ENCODE measurements around the gene FEM1C. TPM values are rescaled to one million over a fixed set of nuclear protein-coding genes. Genes with fewer than 3 reads are reported as not detected.

Gene FEM1C
- total RNA-seq, 2 experiments from 2014 or later = 13.9 to 15.5 TPM

DNA sequence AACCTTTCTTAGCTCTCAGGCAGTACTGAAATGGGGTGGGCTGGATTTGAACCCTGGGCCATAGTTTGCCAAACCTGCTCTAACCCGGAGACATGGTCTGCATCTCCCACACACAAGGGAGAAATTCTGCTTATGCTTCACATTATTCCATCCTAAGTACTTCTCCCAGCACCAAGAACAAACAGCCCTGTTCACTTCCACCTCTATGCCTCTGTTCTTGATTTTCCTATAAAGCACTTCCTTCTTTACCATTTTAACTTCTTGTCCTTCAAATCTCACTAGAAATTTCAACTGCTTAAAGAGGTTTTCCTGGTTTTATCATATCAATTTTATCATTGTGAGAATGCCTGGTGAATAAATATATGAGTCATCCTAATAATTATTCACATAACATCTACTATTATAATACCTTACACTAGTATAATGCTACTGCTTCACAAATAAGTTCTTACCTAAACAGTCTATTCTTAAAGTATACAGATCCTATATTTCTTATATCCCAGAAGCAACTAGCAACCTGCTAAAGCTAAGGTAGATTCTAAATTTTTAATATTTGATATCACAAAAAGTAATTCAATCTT is 12.7 kb downstream of the FEM1C start:
- CTCF ChIA-PET = no interaction called here
- no peaks in the 10 kb centered on the region for H3K27me3 Mint-ChIP-seq
- H3K4me3 Mint-ChIP-seq = no peak overlapping the region
- no peak for DNase-seq
- no peaks in the 10 kb centered on the region for H3K9me3 Mint-ChIP-seq
- peaks cover 55% of the 10 kb centered on the region for H3K4me1 Mint-ChIP-seq
- peaks cover 62% of the 10 kb centered on the region for H3K36me3 Mint-ChIP-seq (ENCODE audit: low read depth)
- POLR2A ChIA-PET = no interaction called here
- H3K27ac Mint-ChIP-seq = no peak overlapping the region

DNA sequence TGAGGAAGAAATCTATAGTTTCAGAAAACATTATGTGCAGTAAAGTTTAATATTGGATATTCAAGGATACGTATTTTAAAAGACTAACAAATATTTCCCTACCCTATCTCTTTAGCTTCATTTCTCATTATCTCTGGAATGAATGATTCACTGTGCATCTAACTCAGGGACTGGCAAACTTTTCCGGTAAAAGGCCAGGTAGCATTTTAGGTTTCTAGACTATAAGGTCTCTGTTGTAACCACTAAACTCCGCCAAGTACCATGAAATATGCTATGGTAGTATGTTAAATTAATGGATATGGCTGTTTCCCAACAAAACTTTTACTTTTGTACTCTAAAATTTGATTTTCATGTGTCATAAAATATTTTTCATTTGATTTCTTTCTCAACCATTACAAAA is 13.2 kb downstream of the FEM1C start:
- Mint-ChIP-seq H3K4me1 (peaks cover 53% of the 10 kb centered on the region), H3K27ac (no peak overlapping the region), H3K27me3 (no peaks in the 10 kb centered on the region), H3K9me3 (no peaks in the 10 kb centered on the region), H3K36me3 (ENCODE audit: low read depth) (peaks cover 59% of the 10 kb centered on the region), H3K4me3 (no peak overlapping the region)
- ChIA-PET POLR2A (no interaction called here), CTCF (no interaction called here)
- no peak for DNase-seq

DNA sequence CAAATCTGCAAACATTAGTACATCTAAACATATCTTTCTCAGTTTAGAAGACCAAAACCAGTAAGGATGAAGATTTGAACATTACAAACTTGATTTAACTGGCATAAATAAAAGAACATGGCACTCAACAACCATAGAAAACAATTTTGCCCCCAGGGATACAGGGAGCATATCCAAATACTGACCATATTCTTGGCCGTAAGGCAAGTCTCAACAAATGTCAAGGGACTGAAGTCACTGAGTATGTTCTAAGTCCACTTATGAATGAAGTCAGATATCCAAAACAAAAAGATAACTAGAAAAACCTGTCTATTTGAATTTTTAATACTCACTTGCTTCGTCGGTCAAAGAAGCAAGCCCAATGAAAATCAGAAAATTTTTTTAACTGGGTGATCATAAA is 14.1 kb downstream of the FEM1C start:
- no peak overlapping the region for H3K27ac Mint-ChIP-seq
- H3K36me3 Mint-ChIP-seq (ENCODE audit: low read depth) = peaks cover 52% of the 10 kb centered on the region
- no peaks in the 10 kb centered on the region for H3K27me3 Mint-ChIP-seq
- no peak overlapping the region for H3K4me3 Mint-ChIP-seq
- peaks cover 46% of the 10 kb centered on the region for H3K4me1 Mint-ChIP-seq
- DNase-seq = no peak
- ChIA-PET CTCF (no interaction called here), POLR2A (no interaction called here)
- H3K9me3 Mint-ChIP-seq = no peaks in the 10 kb centered on the region

DNA sequence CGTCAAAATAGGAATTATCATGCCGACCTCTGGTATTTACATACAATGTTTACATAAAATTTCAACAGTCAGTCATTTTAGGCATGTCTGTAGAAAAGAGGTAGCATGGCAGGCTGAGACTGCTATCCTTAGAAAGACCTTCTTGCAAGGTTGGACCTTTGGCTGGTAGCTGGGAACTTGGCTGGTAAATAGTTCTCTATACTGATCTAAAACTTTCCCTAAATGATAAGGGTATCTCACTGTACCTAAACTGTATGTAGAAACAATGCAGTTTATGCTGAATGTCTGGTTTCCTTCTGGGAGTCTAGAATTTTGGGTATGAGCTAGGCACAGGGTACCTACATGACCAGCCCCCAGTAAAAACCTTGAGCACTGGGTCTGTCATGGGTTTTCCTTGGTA is 18.0 kb downstream of the FEM1C start:
- no peak for DNase-seq
- no peak overlapping the region for H3K4me3 Mint-ChIP-seq
- no peak overlapping the region for H3K27ac Mint-ChIP-seq
- peaks cover 56% of the 10 kb centered on the region for H3K36me3 Mint-ChIP-seq (ENCODE audit: low read depth)
- H3K9me3 Mint-ChIP-seq = no peaks in the 10 kb centered on the region
- H3K27me3 Mint-ChIP-seq = no peaks in the 10 kb centered on the region
- peaks cover 43% of the 10 kb centered on the region for H3K4me1 Mint-ChIP-seq
- ChIA-PET POLR2A (interaction anchor here (1.2 kb wide), 1 partner anchor 17 kb away, joined by 4 read pairs; no protein-coding TSS in a partner anchor), CTCF (interaction anchor here (1.0 to 1.5 kb wide), 3 partner anchors 12 to 24 kb away, joined by 3 read pairs; no protein-coding TSS in a partner anchor)

DNA sequence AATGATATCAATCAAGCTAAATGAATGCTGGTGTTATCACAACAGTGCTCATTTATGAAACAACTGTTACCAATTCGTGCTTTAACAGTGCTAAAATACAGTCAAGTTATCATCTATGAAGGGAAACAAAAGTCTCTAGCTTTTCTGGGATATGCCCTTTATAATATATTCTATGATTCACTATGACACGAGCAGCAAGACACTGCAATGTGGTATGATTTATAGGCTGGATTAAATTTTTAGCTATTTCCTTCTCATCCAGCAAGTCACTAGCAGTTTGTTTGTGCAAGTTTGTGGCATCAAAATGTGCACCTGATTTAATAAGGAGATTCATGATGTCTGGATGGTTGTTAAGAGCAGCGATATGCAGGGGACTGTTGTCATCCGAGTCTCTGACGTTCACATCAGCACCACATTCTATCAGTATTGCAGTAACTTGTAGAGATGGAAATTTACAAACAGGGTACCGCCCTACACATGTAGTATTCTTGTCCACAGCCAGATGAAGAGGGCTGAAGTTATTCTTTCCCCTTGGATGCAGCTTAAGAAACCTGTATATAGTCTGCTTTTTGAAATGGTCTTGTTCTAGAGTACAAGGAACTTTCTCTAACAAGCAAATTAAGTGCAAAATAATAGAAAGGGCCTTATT is 20.3 kb downstream of the FEM1C start:
- Mint-ChIP-seq H3K36me3 (ENCODE audit: low read depth) (peaks cover 58% of the 10 kb centered on the region), H3K27ac (no peak overlapping the region), H3K4me1 (peaks cover 33% of the 10 kb centered on the region), H3K27me3 (no peaks in the 10 kb centered on the region), H3K4me3 (no peak overlapping the region), H3K9me3 (no peaks in the 10 kb centered on the region)
- no peak for DNase-seq
- CTCF ChIA-PET = interaction anchor here (1.5 kb wide), 1 partner anchor 18 kb away, joined by 3 read pairs; no protein-coding TSS in a partner anchor
- POLR2A ChIA-PET = no interaction called here

DNA sequence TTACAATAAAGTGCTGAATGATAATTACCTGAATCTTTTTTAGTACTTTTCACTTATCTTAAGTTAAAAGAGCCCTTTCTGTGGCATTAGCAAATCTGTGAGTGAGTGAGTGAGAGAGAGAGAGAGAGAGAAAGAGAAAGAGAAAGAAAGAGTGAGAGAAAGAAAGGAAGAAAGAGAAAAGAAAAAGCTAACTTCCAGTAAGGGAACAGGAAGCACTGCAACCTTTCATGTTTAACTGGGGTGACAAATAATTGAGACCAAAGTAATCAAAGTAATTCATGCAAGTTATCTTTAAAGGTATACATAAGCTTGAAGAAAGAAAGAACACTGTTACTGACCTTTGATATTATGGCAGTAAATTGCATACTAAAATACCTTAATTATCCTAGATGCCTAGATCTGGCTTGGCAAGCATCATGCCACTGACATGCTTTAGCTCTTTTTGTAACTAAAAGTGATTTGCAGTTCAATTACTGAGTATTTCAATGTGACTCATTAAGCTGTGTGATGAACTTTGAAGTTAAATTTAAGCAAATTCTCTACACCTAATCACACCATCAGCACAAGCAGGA is 21.7 kb downstream of the FEM1C start:
- ChIA-PET CTCF (interaction anchor here (1.2 to 1.5 kb wide), 4 partner anchors 11 to 21 kb away, joined by 3 to 4 read pairs (median 3); no protein-coding TSS in a partner anchor), POLR2A (no interaction called here)
- Mint-ChIP-seq H3K9me3 (no peaks in the 10 kb centered on the region), H3K4me1 (peaks cover 26% of the 10 kb centered on the region), H3K27ac (peak overlapping the region; percentile 78), H3K36me3 (ENCODE audit: low read depth) (peaks cover 49% of the 10 kb centered on the region), H3K4me3 (no peak overlapping the region), H3K27me3 (no peaks in the 10 kb centered on the region)
- DNase-seq = no peak

DNA sequence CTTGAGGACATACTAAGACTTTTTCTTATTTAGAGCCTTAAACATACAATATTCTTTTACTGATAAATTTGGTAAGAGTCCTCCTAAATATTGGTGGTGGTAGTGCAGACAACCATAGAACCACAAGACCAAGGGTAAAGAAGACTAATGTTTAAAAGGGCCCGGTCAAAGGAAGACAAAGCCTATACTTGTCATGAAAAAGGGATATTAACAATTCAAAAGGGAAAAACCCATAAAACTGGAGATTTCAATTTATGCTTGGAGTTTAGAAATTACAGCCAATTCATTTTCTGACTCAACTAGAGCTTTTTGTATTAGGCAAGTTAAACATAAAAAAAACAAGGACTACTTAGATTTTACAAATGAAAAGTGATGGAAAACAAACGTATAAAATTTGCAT is 24.4 kb downstream of the FEM1C start:
- Mint-ChIP-seq H3K36me3 (ENCODE audit: low read depth) (peaks cover 40% of the 10 kb centered on the region), H3K27me3 (no peaks in the 10 kb centered on the region), H3K27ac (no peak overlapping the region), H3K4me3 (no peak overlapping the region), H3K9me3 (no peaks in the 10 kb centered on the region), H3K4me1 (peaks cover 22% of the 10 kb centered on the region)
- DNase-seq = no peak
- CTCF ChIA-PET = interaction anchor here (1.0 to 1.1 kb wide), 2 partner anchors 21 to 23 kb away, joined by 3 read pairs; no protein-coding TSS in a partner anchor
- POLR2A ChIA-PET = no interaction called here

DNA sequence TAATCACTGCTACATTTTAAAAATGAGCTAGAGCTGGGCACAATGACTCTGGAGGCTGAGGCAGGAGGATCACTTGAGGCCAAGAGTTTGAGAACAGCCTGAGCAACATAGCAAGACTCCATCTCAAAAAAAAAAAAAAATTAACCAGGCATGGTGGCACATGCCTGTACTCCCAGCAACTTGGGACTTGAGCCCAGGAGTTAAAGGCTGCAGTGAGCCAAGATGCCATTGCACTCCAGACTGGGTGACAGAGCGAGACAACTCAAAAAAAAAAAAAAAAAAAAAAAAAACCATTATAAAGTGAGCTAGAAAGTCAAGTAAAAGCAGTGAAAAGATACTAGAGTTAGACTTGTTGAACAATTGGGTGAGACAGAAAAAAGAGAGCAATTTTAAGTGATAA is 28.2 kb downstream of the FEM1C start:
- peaks cover 4% of the 10 kb centered on the region for H3K27me3 Mint-ChIP-seq
- CTCF ChIA-PET = interaction anchor here (0.7 to 1.4 kb wide), 4 partner anchors 28 to 288 kb away, joined by 3 to 5 read pairs (median 4); partner anchors contain the start of gene FEM1C

DNA sequence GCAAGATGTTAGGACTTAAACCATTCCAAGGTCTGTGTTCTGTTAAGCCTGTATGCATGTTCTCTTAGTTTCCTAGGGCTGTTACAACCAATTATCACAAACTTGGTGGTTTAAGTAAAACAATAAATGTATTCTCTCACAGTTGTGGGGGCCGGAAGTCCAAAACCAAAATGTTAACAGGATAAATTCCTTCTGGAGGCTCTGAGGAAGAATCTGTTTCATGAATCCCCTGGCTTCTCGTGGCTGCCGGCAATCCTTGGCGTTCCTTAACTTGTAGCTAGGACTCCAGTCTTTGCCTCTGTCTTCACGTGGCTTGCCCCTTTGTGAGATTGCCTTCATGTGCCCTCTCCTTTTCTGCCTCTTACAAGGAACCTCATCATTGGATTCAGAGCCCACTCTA is 30.4 kb downstream of the FEM1C start:
- no peak overlapping the region for H3K4me3 Mint-ChIP-seq
- POLR2A ChIA-PET = no interaction called here
- peaks cover 4% of the 10 kb centered on the region for H3K36me3 Mint-ChIP-seq (ENCODE audit: low read depth)
- no peak for DNase-seq
- H3K27me3 Mint-ChIP-seq = peaks cover 4% of the 10 kb centered on the region
- no peak overlapping the region for H3K27ac Mint-ChIP-seq
- no peaks in the 10 kb centered on the region for H3K4me1 Mint-ChIP-seq
- H3K9me3 Mint-ChIP-seq = peaks cover 3% of the 10 kb centered on the region
- CTCF ChIA-PET = no interaction called here

More for the DNA sequence above, 28.2 kb downstream of the FEM1C start:
- POLR2A ChIA-PET = no interaction called here
- H3K9me3 Mint-ChIP-seq = peaks cover 3% of the 10 kb centered on the region
- no peak for DNase-seq
- H3K27ac Mint-ChIP-seq = no peak overlapping the region
- peaks cover 14% of the 10 kb centered on the region for H3K36me3 Mint-ChIP-seq (ENCODE audit: low read depth)
- no peak overlapping the region for H3K4me3 Mint-ChIP-seq
- peaks cover 1% of the 10 kb centered on the region for H3K4me1 Mint-ChIP-seq

DNA sequence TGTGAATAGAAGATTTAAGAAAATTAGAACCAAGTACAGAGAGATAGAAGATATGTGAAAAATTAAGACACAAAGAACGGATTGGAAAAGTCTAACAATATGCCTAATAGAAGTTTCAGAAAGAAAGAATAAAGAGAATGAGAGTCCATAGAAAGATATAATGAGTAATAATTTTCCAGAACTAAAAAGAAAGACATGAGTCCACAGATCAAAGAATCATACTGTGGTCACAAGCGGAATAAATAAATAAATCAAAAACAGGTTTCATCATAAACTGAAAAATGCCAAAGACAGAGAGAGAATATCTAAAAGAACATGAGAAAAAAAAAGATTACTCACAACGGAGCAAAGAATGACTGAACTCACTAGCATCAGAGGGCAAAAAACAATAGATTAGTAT is 32.9 kb downstream of the FEM1C start:
- H3K9me3 Mint-ChIP-seq = peaks cover 3% of the 10 kb centered on the region
- H3K4me3 Mint-ChIP-seq = no peak overlapping the region
- H3K36me3 Mint-ChIP-seq (ENCODE audit: low read depth) = no peaks in the 10 kb centered on the region
- POLR2A ChIA-PET = no interaction called here
- CTCF ChIA-PET = interaction anchor here (0.7 kb wide), 1 partner anchor 15 kb away, joined by 3 read pairs; no protein-coding TSS in a partner anchor
- no peak overlapping the region for H3K27ac Mint-ChIP-seq
- DNase-seq = no peak
- H3K27me3 Mint-ChIP-seq = peaks cover 4% of the 10 kb centered on the region
- H3K4me1 Mint-ChIP-seq = no peaks in the 10 kb centered on the region

DNA sequence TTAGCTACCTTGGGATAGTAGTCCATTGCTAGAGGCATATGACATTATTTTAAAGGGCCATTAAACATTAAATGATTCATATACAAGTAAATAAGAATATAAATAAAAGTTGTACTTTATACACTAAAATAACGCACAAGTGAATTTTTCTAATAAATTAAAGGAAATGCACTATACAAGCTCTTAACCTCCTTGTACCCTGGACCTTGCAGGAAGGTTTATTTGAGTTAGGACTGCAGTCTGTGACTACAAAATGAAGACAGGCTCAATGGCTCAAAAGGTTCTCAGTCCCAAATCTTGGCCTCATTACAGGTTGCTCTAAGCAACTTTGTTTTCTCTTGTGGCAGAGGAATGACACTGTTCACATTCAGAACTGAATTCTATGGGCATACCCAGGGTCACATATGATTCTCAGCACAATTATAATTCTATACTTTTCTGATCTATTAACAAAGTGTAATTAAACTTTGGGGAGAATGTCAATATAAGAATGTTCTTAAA is 34.4 kb downstream of the FEM1C start:
- ChIA-PET POLR2A (no interaction called here), CTCF (no interaction called here)
- Mint-ChIP-seq H3K27ac (no peak overlapping the region), H3K4me1 (no peaks in the 10 kb centered on the region), H3K9me3 (peaks cover 3% of the 10 kb centered on the region), H3K27me3 (peaks cover 7% of the 10 kb centered on the region), H3K36me3 (ENCODE audit: low read depth) (no peaks in the 10 kb centered on the region), H3K4me3 (no peak overlapping the region)
- DNase-seq = no peak

DNA sequence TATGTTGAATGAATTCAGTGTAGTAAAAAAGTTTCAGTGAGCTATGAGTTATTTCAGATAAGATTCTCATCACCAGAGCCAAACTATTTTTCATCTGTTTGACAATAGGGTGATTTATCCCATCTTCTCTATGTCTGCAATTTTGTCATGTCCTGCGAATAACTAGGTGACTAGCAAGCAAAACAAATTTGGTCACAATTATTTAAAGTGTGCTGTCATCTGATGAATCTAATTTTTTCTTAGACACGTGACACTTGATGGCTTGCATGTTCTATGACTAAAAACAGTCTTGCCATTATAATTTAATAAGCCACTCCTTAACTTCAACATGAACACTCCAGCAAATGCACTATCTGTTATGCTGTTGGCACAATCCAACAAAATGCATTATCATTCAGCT is 35.0 kb downstream of the FEM1C start:
- H3K36me3 Mint-ChIP-seq (ENCODE audit: low read depth) = no peaks in the 10 kb centered on the region

DNA sequence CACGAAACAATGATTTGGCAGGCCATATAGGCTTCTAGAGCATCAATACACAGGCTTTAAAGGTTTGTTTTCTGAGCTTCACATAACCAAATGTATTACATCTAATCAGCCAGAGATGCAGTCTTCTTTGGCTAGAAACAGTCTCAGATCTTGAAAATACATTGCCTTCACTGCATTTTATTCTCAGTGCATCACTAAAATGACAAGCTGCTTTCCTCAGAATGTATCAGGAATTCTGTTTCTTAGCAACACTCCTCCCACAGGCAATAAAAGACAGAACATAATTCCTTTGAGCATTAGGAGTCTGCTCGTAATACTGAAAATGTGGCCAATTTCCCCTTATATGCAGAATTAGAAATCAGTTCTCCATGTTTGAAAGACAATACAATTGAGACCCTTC is 36.9 kb downstream of the FEM1C start:
- ChIA-PET POLR2A (no interaction called here), CTCF (interaction anchor here (0.8 to 1.3 kb wide), 2 partner anchors 15 to 22 kb away, joined by 3 read pairs; no protein-coding TSS in a partner anchor)
- H3K27ac Mint-ChIP-seq = no peak overlapping the region
- peaks cover 3% of the 10 kb centered on the region for H3K9me3 Mint-ChIP-seq
- no peaks in the 10 kb centered on the region for H3K4me1 Mint-ChIP-seq
- H3K4me3 Mint-ChIP-seq = no peak overlapping the region
- no peak for DNase-seq
- H3K36me3 Mint-ChIP-seq (ENCODE audit: low read depth) = no peaks in the 10 kb centered on the region
- H3K27me3 Mint-ChIP-seq = peaks cover 7% of the 10 kb centered on the region

More for the DNA sequence above, 35.0 kb downstream of the FEM1C start:
- Mint-ChIP-seq H3K9me3 (peaks cover 3% of the 10 kb centered on the region), H3K27me3 (peaks cover 7% of the 10 kb centered on the region), H3K4me3 (no peak overlapping the region), H3K27ac (no peak overlapping the region), H3K4me1 (no peaks in the 10 kb centered on the region)
- ChIA-PET POLR2A (no interaction called here), CTCF (no interaction called here)
- no peak for DNase-seq

Measured in activated CD4-positive, alpha-beta T cell treated with anti-CD3 and anti-CD28 coated beads, Interleukin-2, amount 10 ng/mL, durations not matched to agents 7 days and 5 days (primary cell).